Adrenal gland (tissue), 12 donors: ENCODE results near the gene ITPRID1. TPM values are rescaled to one million over a fixed set of nuclear protein-coding genes. Genes with fewer than 3 reads are reported as not detected.

Experiments
- DNase-seq, 7 donors: peaks; one replicate each; pipeline ENCODE4 v3.0.0-alpha.2; 2019 to 2020
- H3K27ac ChIP-seq, 5 donors: fragments of 200-600 bp; sonication (generic) in 4 of 5; 1 replicate in 3 of 5; 2 replicates in 2 of 5; pipeline versions ENCODE4 v1.5.1 to v1.8.0; 2016 to 2020; ENCODE audit warnings: mild to moderate bottlenecking in 1 of 5
- H3K27me3 ChIP-seq: fragments of 200-600 bp; 2 replicates; pipeline ENCODE4 v1.8.0; 2021
- H3K36me3 ChIP-seq, 2 donors: fragments of 200-600 bp; replicated peaks in 1 of 2; 1 replicate in 1 of 2; 2 replicates in 1 of 2; pipeline versions ENCODE4 v1.5.1 to v1.8.0; 2018 to 2022
- H3K4me1 ChIP-seq, 2 donors: fragments of 200-600 bp; replicated peaks in 1 of 2; 1 replicate in 1 of 2; 2 replicates in 1 of 2; pipeline versions ENCODE4 v1.5.1 to v1.8.0; 2018 to 2021
- H3K4me3 ChIP-seq, 4 donors: fragments of 200-600 bp; sonication (generic) in 3 of 4; one replicate each; pipeline ENCODE4 v1.5.1; 2016 to 2018
- H3K9me3 ChIP-seq, 3 donors: fragments of 200-600 bp; sonication (generic) in 1 of 3; replicated peaks in 1 of 3; 1 replicate in 2 of 3; 2 replicates in 1 of 3; pipeline versions ENCODE4 v1.5.1 to v1.8.0; 2016 to 2021
- POLR2A ChIP-seq, 2 donors: fragments of 450-650 bp; IDR thresholded peaks; one replicate each; pipeline ENCODE4 v1.6.1; 2017; ENCODE audit warnings: antibody characterized with exemption in 2 of 2, mild to moderate bottlenecking in 2 of 2, moderate library complexity in 1 of 2
- WGBS, 4 donors: extraction: QIAGEN DNeasy Blood & Tissue Kit in 2 of 4; methylation state at CpG; one replicate each; pipeline versions ENCODE4 v1.1.5 to v1.1.7; 2013 to 2017; 5-methylcytosine and 5-hydroxymethylcytosine counted together
- intact Hi-C, 2 donors: fragments of 100-400 bp; cut with DNase I; formaldehyde crosslinking; loops; one replicate each; pipeline versions ENCODE4 v1.14.1 to v1.15.0; 2022 to 2023
- polyA plus RNA-seq, 3 donors: library from polyadenylated mRNA; stranded (reverse); fragments of 200-250 nt in 2 of 3; fragments of 350-450 nt in 1 of 3; fragmentation: Illumina TruSeq in 1 of 3; extraction: RNeasy Lipid Tissue Mini Kit (QIAGEN cat#74804) in 1 of 3; gene quantifications; one replicate each; pipeline ENCODE4 v1.2.3, GENCODE V29; 2013 to 2014
- total RNA-seq, 9 donors: library from RNA; depleted of rRNA in 4 of 9; stranded (reverse); fragments of >200 nt in 4 of 9; fragments of 120-200 nt in 1 of 9; fragmentation: NEBNext Ultra II Directional in 1 of 9; extraction: Animal tissue kit (Norgen Biotek cat#: 25700) in 1 of 9; gene quantifications; one replicate each; pipeline versions ENCODE4 v1.1.0 to v1.2.4, GENCODE V29; 2013 to 2023
- TF ChIP-seq, protein P1 (sequence below), 6 experiments: fragments of 450-650 bp in 4 of 6; fragments of 200-600 bp in 2 of 6; sonication (generic) in 1 of 6; IDR thresholded peaks; 1 replicate in 5 of 6; 2 replicates in 1 of 6; pipeline versions ENCODE4 v1.5.1 to v1.8.0; 2016 to 2021; ENCODE audit warnings: antibody characterized with exemption in 6 of 6, mild to moderate bottlenecking in 2 of 6, moderate library complexity in 1 of 6
- donor health status: healthy with polysubstance abuse.
- donor health status: Bipolar disorder and iron deficiency.
- donor health status: DM: yes; HTN: yes; CAD: no.
- donor health status: DM: no; HTN: no; CAD: no.
- donor health status: DM: no; HTN: no; CAD: no.
- donor health status: DM: yes; HTN: yes; CAD: no.

ITPRID1 gene
- total and polyA plus RNA-seq, 12 donors: 0.06 TPM; not detected in 11

DNA sequence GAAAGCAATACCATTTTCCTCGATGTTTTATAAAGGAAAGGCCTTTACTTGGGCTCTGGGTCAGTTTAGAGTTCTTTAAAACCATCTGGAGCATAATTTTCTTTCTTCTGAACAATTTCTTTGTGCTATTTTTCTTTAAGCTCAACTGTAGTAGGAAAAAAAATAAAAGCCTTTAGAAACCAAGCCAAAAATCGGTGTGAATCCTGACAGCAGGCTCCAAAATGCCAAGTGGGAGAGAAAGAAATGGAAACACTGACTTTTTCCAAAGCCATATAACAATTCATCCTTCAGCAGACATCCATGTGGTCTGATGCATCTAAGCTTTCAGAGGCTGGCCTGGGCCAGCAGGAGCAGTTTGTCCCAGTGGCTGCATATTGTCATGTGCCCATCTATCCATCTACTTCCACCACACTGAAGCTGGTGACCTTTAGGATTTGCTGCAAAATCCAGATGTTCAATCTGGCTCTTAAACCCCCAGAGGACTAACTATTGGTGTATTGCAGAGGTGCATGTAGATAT lies 23.0 kb upstream of the ITPRID1 start:
- Histone ChIP-seq H3K27me3 (no peaks in the 10 kb centered on the region), H3K4me3 (no peak overlapping the region), H3K9me3 (no peaks in the 10 kb centered on the region), H3K4me1 (no peaks in the 10 kb centered on the region), H3K36me3 (no peaks in the 10 kb centered on the region), H3K27ac (no peak overlapping the region)
- TF ChIP-seq, protein P1, sequence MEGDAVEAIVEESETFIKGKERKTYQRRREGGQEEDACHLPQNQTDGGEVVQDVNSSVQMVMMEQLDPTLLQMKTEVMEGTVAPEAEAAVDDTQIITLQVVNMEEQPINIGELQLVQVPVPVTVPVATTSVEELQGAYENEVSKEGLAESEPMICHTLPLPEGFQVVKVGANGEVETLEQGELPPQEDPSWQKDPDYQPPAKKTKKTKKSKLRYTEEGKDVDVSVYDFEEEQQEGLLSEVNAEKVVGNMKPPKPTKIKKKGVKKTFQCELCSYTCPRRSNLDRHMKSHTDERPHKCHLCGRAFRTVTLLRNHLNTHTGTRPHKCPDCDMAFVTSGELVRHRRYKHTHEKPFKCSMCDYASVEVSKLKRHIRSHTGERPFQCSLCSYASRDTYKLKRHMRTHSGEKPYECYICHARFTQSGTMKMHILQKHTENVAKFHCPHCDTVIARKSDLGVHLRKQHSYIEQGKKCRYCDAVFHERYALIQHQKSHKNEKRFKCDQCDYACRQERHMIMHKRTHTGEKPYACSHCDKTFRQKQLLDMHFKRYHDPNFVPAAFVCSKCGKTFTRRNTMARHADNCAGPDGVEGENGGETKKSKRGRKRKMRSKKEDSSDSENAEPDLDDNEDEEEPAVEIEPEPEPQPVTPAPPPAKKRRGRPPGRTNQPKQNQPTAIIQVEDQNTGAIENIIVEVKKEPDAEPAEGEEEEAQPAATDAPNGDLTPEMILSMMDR (IDR thresholded peaks at IDR 0.05): no peak
- WGBS, 4 donors: 38 to 53% (median 47%) methylated on average over 2 of the region's 2 CpGs
- no peak for DNase-seq
- intact Hi-C loops: no loop called here

DNA sequence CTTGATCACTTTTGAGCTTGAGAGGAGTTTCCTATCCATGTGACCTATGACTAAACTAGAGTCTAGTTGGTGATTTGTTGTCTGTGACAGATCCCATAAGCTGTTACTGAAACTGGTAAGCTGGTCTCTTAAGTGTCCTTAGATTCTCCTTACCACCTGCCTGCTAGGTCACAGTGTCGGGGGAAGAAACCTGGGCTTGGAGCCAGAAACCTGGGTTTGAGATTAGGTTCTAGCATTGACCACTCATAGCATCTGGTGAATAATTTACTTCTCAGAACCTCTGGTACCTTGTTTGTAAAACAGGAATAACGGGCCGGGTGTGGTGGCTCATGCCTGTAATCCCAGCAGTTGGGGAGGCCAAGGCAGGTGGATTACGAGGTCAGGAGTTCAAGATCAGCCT lies 21.8 kb upstream of the ITPRID1 start:
- no peaks in the 10 kb centered on the region for H3K27me3 ChIP-seq
- 59 to 88% (median 78%) methylated on average over 2 to 4 of the region's 4 CpGs for WGBS, 4 donors

DNA sequence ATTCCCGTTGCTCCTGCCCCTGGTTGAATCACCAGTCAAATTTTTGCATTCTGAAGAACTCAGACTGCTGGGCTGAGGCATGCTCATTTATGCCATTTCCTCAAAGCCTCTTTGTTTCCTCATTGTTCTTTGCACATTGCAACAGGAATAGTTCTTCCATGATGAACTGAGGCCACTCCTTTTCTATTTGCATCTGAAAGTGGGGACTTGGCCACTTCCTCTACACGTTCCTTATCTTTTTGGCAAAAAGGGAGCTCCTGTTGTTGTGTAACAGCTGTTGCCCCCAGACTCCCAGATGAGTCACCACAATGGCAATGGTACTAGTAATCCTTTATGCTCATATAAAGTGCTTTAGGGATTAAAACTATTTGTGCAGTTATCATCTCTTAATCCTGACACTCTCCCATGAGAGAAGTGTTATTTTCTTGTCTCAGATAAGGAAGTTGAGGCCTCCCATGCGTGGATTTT lies 20.1 kb upstream of the ITPRID1 start:
- TF ChIP-seq, protein P1 (IDR thresholded peaks at IDR 0.05): no peak
- TF ChIP-seq POLR2A (IDR thresholded peaks at IDR 0.05): no peak
- no peak for DNase-seq
- Histone ChIP-seq H3K27me3 (no peaks in the 10 kb centered on the region), H3K4me1 (no peaks in the 10 kb centered on the region), H3K9me3 (no peaks in the 10 kb centered on the region), H3K4me3 (no peak overlapping the region), H3K36me3 (no peaks in the 10 kb centered on the region), H3K27ac (no peak overlapping the region)
- WGBS, 4 donors: 25 to 37% (median 30%) methylated on average over 3 of the region's 3 CpGs
- intact Hi-C loops: no loop called here

More for the DNA sequence above, 21.8 kb upstream of the ITPRID1 start:
- Histone ChIP-seq H3K9me3 (no peaks in the 10 kb centered on the region), H3K4me3 (no peak overlapping the region), H3K4me1 (no peaks in the 10 kb centered on the region), H3K27ac (no peak overlapping the region), H3K36me3 (no peaks in the 10 kb centered on the region)
- intact Hi-C loops: no loop called here
- TF ChIP-seq POLR2A (IDR thresholded peaks at IDR 0.05): no peak
- TF ChIP-seq, protein P1 (IDR thresholded peaks at IDR 0.05): no peak
- no peak for DNase-seq

DNA sequence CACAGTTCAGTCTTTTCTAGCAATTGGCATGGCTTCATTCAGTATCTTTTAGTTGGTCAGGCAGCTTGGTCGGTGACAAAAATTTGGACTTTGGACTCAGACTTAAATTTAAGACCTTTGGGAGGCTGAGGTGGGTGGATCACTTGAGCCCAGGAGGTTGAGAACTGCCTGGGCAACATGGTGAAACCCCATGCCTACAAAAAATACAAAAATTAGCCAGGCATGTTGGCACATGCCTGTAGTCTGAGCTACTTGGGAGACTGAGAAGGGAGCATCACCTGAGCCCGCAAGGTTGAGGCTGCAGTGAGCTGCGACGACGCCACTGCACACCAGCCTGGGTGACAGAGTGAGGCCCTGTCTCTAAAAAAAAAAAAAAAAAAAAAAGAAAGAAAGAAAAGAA lies 19.5 kb upstream of the ITPRID1 start:
- DNase-seq: no peak

More for the DNA sequence above, 19.5 kb upstream of the ITPRID1 start:
- H3K9me3 ChIP-seq: no peaks in the 10 kb centered on the region
- H3K27ac ChIP-seq: no peak overlapping the region
- WGBS, 4 donors: 71 to 80% (median 78%) methylated on average over 5 of the region's 5 CpGs
- no peaks in the 10 kb centered on the region for H3K4me1 ChIP-seq
- no peaks in the 10 kb centered on the region for H3K36me3 ChIP-seq
- intact Hi-C loops: no loop called here
- no peaks in the 10 kb centered on the region for H3K27me3 ChIP-seq
- H3K4me3 ChIP-seq: no peak overlapping the region
- TF ChIP-seq, protein P1 (IDR thresholded peaks at IDR 0.05): no peak
- no peak for TF ChIP-seq POLR2A (IDR thresholded peaks at IDR 0.05)
